NCI-H1417 (cell line): ENCODE measurements around the gene PDCD6IP.
A peak's percentile ranks its signal among the peaks of the same experiment; 100 is the strongest.
"Not testable (repeated sequence)": the region's sequence is repeated elsewhere in the genome, so short reads cannot be mapped to it uniquely, and the experiment has no call there.

Experiments
- DNase-seq, 3 experiments: peaks; one replicate each; lab custom pipeline; 2025; lab: John Stamatoyannopoulos, UW

PDCD6IP gene

DNA sequence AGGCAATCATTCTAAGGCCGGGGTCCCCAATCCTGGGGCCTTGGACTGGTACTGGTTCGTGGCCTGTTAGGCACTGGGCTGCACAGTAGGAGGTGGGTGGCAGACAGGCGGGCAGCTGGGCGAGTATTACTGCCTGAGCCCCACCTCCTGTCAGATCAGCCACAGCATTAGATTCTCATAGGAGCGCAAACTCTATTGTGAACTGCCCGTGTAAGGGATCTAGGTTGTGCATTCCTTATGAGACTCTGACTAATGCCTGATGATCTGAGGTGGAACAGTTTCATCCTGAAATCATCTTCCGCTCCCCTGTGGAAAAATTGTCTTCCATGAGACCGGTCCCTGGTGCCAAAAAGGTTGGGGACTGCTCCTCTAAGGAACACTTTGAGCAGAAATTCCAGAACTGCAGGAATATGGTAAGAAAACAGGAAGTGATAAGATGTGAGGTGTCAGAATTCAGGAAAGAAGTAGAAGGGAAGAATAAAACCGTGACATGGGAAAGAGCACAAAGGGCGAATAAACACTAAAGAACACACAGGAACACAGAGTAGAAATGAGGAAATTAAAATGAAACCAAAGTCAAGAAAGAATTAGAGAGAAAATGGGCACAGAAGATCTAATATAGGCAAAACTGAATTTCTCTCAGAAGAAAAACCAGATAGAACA, 57.6 kb downstream of the PDCD6IP start:
- no peak for DNase-seq

GRCh38 chr3:33857701-33858100, 59.3 kb downstream of the PDCD6IP start:
- DNase-seq: not testable (repeated sequence)

- DNase-seq: no peak
These were observed 59.7 kb downstream of the PDCD6IP start for GRCh38 chr3:33858131-33858530.

DNA sequence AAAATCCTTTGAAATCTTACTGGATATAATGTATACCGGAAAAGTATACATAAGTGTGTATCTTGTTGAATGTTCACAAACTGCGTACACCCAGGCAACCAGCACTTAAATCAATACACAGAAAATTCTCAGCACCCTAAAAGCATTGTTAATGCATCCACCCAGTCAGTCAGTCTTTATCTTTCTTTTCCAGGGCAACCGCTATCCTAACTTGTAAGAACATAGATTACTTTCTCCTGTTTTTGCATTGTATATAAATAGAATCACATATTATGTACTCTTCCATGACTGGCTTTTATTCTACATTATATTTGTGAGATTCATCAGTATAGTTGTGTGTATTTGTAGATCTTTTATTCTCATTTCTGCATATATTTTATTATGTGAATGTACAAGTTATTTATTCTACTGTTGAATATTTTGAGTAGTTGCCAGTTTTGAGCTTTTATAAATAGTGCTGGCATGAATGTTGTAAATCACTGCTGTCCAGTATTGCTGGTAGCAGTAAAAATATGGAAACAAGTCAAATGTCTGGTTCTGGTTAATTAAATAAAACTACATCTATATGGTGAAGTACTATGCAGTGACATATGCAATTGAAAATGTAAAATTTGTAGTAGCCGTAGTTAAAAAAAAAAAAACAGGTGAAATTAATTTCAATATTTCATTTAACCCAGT, 62.1 kb downstream of the PDCD6IP start:
- DNase-seq: no peak

- no peak for DNase-seq
These were observed 66.7 kb downstream of the PDCD6IP start for GRCh38 chr3:33865133-33865532.

DNA sequence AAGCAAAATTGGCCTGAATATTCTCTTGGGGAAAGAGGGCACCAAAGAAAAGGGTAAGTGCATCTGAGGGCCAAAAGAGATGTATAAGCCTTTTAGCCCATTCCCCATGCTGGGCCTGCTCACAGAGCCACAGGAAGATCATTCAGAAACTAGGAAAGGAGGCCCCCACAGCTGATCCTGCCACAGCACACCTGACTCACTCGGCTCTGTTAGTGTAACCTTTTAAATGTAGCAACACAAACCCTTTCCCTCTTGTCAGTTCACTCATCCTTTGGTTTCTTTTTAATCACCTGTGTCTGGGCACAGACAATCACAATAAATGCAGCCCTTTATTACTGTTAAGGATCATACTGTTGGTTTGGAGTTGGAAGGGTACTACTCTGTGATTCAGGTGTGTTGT, 69.9 kb downstream of the PDCD6IP start:
- no peak for DNase-seq

DNA sequence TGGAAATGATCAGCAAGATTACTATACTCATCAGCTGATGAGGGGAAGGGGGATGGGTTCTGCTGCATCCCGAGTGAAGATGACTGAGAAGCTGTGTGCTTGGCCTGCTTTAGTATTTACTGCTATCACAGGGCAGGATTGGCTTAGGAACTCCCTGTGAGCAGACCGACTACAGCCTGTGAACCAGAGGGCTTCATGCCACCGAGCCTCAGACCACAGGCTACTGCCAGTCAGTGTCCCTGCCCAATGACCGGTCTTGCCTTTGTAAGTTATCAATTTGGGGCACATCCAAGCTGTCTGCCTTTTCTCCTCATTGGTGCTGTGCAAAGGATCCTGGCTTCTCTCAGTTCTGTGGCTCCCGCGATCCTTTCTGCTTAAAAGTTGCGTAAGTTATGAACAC, 71.5 kb downstream of the PDCD6IP start:
- DNase-seq: no peak

DNA sequence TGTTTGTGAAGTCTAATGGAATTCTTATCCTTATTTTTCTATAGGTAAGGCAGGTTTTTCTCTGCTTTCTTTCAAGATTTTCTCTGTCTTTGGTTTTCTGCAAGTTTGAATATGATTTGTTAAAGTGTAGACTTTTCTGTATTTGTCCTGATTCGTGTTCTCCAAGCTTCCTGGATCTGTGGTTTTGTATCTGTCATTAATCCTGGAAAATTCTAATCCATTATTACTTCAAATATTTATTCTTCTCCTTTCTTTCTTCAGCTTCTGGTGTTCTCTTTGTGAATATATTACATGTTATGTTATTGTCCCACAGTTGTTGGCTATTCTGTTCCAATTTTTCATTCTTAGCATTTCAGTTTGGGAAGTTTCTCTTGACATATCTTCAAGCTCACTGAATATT, 76.4 kb downstream of the PDCD6IP start:
- no peak for DNase-seq

DNA sequence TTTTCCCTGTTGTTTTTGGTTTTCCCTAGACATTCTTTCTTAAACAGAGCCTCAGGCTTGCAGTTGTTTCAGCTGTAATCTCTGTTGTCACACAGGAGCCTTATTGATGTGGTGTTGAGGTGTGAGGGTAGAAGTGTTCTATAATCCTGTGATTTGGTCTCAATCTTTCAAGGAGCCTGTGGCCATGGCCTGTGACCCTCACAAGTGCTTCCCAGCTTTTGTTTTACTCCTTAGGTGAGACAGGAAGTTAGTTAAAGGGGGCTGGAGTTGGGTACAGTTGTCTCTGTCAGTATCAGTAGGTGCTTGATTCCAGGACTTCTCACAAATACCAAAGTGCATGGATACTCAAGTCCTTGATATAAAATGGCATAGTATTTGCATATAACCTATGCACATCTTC, 77.2 kb downstream of the PDCD6IP start:
- no peak for DNase-seq

GRCh38 chr3:33877187-33877586, 78.8 kb downstream of the PDCD6IP start:
- peak in 2 of 3 experiments; percentile 37 to 51 for DNase-seq

DNA sequence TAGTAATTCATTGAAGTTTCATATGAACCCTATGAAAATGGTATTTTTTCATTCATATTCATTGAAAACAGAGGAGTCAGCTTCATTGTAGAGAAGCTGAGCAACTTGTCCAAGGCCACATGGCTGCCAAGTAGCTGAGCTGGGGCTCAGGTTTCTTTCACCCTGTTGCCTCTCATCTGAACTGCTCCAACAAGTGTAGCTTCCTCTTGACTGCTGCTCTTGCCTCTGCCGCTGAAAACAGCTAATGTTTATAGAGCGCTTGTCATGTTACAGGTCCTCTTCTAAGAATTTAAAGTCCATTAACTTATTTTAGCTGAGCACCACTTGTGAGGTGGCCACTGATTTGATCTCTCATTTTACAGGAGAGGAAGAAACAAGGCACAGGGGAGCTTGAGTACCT, 81.1 kb downstream of the PDCD6IP start:
- peak in 1 of 3 experiments; percentile 80 for DNase-seq

DNA sequence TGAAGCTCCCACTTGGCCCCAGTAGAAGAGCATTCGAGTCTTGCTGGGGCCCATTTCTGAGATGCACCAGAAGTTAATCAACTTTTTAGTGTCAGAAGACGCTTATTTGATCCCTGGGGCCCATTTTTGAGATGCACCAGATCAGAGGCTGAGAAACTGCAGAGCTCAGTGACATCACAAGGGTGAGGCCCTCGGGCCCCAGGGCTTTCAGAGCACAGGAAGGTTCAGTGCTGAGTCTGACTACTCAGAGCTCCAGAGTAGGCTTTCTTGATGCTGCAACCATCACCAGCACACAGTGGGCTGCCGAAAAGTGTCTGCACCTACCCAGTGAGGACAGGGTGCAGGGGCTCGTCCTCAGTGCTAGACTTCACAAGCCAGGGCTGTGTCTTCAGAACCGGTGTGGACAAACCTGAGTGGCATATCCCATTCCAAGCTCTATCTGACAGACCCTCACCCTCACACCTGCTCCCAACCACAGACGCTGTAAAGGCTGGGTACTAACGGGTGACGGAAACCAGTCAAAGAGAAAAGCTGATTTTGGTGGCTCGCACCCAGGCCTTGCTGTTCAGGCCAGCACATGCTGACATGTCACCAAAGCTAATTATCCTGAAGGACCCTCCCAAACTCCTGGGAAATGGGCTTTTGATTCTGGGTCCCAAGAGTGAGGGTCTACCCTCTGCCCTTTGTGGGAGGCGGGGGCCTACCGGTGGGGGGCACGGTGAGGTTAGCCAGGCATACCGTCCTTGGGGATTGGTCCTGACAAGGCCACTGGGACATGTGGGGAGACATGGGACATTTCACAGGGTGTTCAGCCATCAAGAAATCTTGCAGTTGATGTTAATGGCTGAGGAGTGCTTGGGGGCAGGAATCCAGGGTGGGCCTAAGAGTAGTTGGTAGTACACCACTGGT, 83.0 kb downstream of the PDCD6IP start:
- DNase-seq: no peak

DNA sequence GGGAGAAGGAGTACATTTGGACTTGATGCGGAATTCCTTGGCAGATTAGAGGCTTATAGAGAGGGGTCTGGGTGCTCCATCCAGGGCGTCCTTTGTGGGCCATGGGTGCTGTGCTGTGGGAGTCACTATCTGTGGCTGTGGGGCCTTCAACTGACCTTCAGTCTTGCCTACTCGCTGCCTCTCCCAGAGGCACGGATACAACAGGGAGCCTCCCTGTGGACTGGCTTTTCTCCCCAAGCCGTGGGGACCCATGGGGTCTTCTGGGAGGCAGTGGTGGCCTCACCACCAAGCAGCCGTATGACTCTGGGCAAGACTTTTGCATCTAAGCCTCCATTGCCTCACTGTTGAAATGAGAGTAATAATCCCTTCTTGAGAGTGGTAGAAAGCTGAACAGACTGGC, 83.9 kb downstream of the PDCD6IP start:
- DNase-seq: no peak

DNA sequence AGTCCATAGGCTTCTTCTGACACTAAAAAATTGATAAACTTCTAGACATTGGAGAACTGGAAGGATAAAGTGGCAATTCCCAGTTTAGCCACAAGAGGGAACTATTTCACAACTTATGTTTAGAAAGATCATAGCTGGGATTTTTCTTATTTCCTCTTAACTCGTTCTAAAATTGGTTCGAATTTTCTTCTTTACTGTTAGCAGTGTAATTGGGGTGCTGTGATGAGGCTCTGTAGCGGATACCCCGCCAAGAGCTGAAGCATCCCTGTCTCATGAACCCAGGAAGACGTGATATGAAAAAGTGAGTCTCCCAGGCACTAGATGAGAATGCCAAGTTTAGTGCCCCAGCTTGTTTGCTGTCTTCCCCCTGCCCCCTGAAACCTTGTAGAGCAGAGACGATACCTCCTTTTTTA, 85.1 kb downstream of the PDCD6IP start:
- DNase-seq: peak; percentile 44 to 81 (median 48)

GRCh38 chr3:33883951-33884561, 85.6 kb downstream of the PDCD6IP start:
- peak in 2 of 3 experiments; percentile 51 to 82 for DNase-seq

DNA sequence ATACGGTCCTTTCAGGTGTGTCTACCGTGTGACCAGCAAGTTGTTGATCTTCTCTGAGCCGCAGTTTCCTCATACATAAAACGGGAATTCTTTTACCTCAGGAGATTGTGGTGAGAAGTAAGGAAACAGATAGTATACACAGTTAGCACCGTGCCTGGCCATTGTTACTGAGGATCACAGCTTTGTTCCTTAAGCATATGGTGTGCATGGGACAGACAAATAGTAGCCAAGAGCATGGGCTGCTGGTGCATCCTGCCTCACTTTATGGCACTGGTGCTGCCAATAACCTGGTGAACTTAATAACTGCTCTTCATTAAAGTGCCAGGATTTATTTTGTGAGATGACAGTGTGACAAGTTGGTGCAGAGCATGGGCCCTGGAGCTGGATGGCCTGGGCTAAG, 86.3 kb downstream of the PDCD6IP start:
- no peak for DNase-seq

DNA sequence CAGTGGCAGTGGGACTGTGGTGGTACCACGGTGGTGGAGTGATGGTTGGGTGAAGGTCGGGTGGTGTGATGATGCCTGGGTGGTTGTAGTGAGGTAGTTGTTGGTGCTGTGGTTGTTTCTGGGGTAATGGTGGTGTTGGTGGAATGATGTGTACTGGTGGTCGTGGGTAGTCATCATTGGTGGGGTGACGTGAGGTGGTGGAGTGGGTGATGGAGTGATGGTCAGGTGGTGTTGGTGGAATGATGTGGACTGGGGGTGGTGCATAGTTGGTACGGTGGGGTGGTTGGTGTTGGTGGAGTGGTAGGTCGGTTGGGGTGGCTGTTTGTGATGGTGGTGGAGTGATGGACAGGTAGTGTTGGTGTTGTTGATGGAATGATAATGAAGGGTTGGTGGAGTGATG, 87.1 kb downstream of the PDCD6IP start:
- no peak for DNase-seq

GRCh38 chr3:33886015-33886414, 87.6 kb downstream of the PDCD6IP start:
- no peak for DNase-seq

DNA sequence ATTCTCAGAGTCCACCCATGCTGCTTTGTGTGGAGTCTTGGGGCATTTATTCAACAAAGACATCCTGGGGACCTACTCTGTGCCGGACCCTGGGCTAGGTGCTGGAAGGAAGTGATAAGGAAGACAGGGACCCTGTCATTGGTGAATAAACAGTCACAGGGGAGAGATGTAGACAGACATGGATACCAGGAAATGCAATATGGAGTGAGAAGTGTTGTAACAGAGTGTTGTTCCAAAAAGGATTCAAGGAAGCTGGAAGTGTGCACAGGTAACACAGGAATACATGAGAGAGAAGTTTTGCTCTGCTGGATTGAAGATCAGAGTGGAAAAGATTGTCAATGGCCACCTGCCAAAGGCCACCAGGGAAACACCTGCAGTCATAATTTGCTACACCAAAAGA, 89.0 kb downstream of the PDCD6IP start:
- DNase-seq: no peak

DNA sequence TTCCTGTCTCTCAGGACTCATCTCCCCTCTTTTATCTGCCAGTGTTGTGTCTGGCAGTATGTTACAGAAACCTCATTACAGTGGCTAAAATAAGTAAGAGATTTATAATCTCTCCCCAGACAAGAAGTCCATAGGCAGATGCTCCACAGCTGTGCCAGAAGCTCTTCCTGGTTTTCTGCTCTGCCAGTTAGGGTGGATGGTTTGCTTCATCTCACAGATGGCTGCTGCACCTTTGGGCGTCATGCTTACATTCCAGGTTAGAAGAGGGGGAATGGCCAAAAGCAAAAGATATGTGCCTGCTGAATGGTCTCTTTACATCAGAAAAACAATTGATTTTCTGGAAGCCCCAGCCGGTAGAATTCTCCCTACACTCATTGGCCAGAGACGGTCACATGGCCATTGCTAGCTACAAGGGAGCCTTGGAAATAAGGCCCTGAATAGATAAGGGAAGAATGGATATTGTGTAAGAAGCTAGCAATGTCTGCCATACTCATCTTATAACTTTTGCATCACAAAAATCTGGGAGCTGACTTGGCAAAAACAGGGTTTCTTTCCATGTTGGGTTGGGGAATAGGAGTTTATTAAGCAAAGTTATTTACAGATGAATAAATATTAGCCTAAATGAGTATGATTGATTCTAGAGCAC, 91.1 kb downstream of the PDCD6IP start:
- DNase-seq: no peak

- no peak for DNase-seq
These were observed 94.2 kb downstream of the PDCD6IP start for GRCh38 chr3:33892655-33893054.

GRCh38 chr3:33895658-33896057, 97.2 kb downstream of the PDCD6IP start:
- no peak for DNase-seq
